Measurements from ENCODE around the gene RBM28.

RBM28 gene

GRCh38 chr7:128373606-128374005 lies 29.9 kb upstream of the RBM28 start:
- in situ Hi-C loops (cut with HindIII; ENCODE audit: low sequenced_read_pairs), result no loop called here

GRCh38 chr7:128370491-128370890 lies 26.8 kb upstream of the RBM28 start:
- in situ Hi-C loops (cut with HindIII; ENCODE audit: low sequenced_read_pairs), result no loop called here

- in situ Hi-C loops (cut with HindIII; ENCODE audit: low sequenced_read_pairs), result no loop called here
Measured at GRCh38 chr7:128366986-128367385, 23.3 kb upstream of the RBM28 start.

GRCh38 chr7:128366300-128366699 lies 22.6 kb upstream of the RBM28 start:
- in situ Hi-C loops (cut with HindIII; ENCODE audit: low sequenced_read_pairs), result no loop called here

- in situ Hi-C loops (cut with HindIII; ENCODE audit: low sequenced_read_pairs), result no loop called here
Measured at GRCh38 chr7:128365432-128365831, 21.7 kb upstream of the RBM28 start.

GRCh38 chr7:128364166-128364870 lies 20.6 kb upstream of the RBM28 start:
- in situ Hi-C loops (cut with HindIII; ENCODE audit: low sequenced_read_pairs), result no loop called here

- in situ Hi-C loops (cut with HindIII; ENCODE audit: low sequenced_read_pairs), result no loop called here
Measured at GRCh38 chr7:128363261-128363721, 19.6 kb upstream of the RBM28 start.

- in situ Hi-C loops (cut with HindIII; ENCODE audit: low sequenced_read_pairs), result no loop called here
Measured at GRCh38 chr7:128362670-128363069, 19.0 kb upstream of the RBM28 start.

GRCh38 chr7:128361411-128362379 lies 18.0 kb upstream of the RBM28 start, which contains the start of gene PRRT4:
Gene PRRT4 (minus strand): TSS chr7:128361690.
- in situ Hi-C loops (cut with HindIII; ENCODE audit: low sequenced_read_pairs), result no loop called here

GRCh38 chr7:128360359-128360678 lies 16.6 kb upstream of the RBM28 start:
- in situ Hi-C loops (cut with HindIII; ENCODE audit: low sequenced_read_pairs), result no loop called here

- in situ Hi-C loops (cut with HindIII; ENCODE audit: low sequenced_read_pairs), result no loop called here
Measured at GRCh38 chr7:128359939-128360338, 16.2 kb upstream of the RBM28 start.

GRCh38 chr7:128359336-128359735 lies 15.6 kb upstream of the RBM28 start:
- in situ Hi-C loops (cut with HindIII; ENCODE audit: low sequenced_read_pairs), result no loop called here

- in situ Hi-C loops (cut with HindIII; ENCODE audit: low sequenced_read_pairs), result no loop called here
Measured at GRCh38 chr7:128358233-128358632, 14.5 kb upstream of the RBM28 start.

GRCh38 chr7:128357217-128357613 lies 13.5 kb upstream of the RBM28 start:
- in situ Hi-C loops (cut with HindIII; ENCODE audit: low sequenced_read_pairs), result no loop called here

- in situ Hi-C loops (cut with HindIII; ENCODE audit: low sequenced_read_pairs), result no loop called here
Measured at GRCh38 chr7:128356546-128357216, 13.0 kb upstream of the RBM28 start.

- in situ Hi-C loops (cut with HindIII; ENCODE audit: low sequenced_read_pairs), result loop anchor here (5.0 kb wide), 1 partner anchor 54 kb away; the partner anchor contains the start of gene IMPDH1
Measured at GRCh38 chr7:128353610-128354009, 9.9 kb upstream of the RBM28 start.

- in situ Hi-C loops (cut with HindIII; ENCODE audit: low sequenced_read_pairs), result loop anchor here (5.0 kb wide), 1 partner anchor 54 kb away; the partner anchor contains the start of gene IMPDH1
Measured at GRCh38 chr7:128353189-128353588, 9.5 kb upstream of the RBM28 start.

GRCh38 chr7:128352636-128353035 lies 8.9 kb upstream of the RBM28 start:
- in situ Hi-C loops (cut with HindIII; ENCODE audit: low sequenced_read_pairs), result loop anchor here (5.0 kb wide), 1 partner anchor 55 kb away; the partner anchor contains the start of gene IMPDH1

GRCh38 chr7:128352153-128352537 lies 8.4 kb upstream of the RBM28 start:
- in situ Hi-C loops (cut with HindIII; ENCODE audit: low sequenced_read_pairs), result loop anchor here (5.0 kb wide), 1 partner anchor 55 kb away; the partner anchor contains the start of gene IMPDH1

GRCh38 chr7:128351296-128352152 lies 7.8 kb upstream of the RBM28 start:
- in situ Hi-C loops (cut with HindIII; ENCODE audit: low sequenced_read_pairs), result loop anchor here (5.0 kb wide), 1 partner anchor 56 kb away; the partner anchor contains the start of gene IMPDH1

All from endothelial cell of hepatic sinusoid (primary cell).